GM19452 (cell line): Measurements from ENCODE around the gene NCK1.
"Not testable (repeated sequence)": the region's sequence is repeated elsewhere in the genome, so short reads cannot be mapped to it uniquely, and the experiment has no call there.

Source experiments
- ATAC-seq: cut with Tn5 transposase; IDR thresholded peaks from one replicate; pipeline ENCODE4 v1.9.1; 2021; ENCODE audit not compliant: unreplicated experiment

The NCK1 gene

DNA sequence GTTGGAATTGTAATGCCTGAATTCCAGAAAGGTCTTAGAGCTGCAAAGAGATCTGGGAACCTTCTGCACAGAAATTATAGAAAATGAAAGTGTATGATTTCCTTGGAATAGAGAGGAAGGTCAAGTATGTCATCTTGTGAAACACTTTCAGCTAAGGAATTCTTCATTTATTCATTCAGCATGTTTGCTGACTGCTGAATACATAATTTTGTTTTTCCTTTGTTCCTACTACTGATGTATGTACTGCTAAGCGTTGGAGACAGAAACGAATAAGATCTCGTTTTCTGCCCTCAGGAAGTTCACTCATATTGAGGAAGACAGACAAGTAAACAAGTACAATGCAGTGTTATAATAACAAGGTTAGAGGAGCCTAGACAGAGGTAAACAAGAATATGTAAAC is 81.4 kb downstream of the NCK1 start:
- ATAC-seq, result no peak

- no peak for ATAC-seq
Observed at GRCh38 chr3:136946978-136947377, 85.0 kb downstream of the NCK1 start.

- no peak for ATAC-seq
Observed at GRCh38 chr3:136947477-136947876, 85.5 kb downstream of the NCK1 start.

- ATAC-seq, result no peak
Observed at GRCh38 chr3:136949146-136949545, 87.1 kb downstream of the NCK1 start.

GRCh38 chr3:136949708-136950107 is 87.7 kb downstream of the NCK1 start:
- ATAC-seq, result no peak

- ATAC-seq, result no peak
Observed at GRCh38 chr3:136950623-136951022, 88.6 kb downstream of the NCK1 start.

DNA sequence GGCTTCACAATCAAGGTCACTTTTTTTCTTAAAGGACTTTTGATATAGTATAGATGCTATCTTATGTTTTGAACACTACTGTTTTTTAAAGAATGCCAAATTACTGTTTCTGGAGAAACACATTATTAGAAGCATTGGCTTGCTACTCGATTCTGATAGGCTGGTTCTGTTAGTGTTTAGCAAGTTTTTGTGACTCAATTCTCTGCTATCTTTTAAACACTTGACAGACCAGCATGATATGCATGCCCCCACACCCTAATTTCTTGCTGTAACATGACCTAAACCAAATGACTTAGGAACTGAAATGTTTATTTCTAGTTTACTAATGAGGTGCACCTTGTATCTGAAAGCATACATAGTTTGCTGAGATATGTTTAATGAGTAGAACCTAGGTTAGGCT is 90.3 kb downstream of the NCK1 start:
- no peak for ATAC-seq

DNA sequence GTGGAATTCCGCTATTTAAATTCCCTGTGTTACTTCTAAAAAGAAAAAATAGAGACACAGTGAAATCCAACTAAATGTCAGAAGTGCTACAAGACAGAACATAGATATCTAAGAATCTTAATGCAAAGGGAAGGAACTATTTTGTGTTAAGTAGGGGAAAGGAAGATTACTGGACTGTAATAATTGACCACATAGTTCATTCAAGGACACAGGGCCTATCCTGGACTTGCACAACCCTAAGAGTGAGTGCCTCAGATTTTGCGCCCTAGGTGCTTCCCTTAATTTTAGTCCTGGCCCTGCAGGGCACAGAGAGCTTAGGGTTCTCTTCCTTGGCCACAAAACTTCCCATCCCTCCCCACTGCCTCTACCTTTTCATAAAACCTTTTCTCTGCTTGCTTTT is 92.2 kb downstream of the NCK1 start:
- ATAC-seq, result no peak

- ATAC-seq, result no peak
Observed at GRCh38 chr3:136954980-136955780, 93.2 kb downstream of the NCK1 start.

DNA sequence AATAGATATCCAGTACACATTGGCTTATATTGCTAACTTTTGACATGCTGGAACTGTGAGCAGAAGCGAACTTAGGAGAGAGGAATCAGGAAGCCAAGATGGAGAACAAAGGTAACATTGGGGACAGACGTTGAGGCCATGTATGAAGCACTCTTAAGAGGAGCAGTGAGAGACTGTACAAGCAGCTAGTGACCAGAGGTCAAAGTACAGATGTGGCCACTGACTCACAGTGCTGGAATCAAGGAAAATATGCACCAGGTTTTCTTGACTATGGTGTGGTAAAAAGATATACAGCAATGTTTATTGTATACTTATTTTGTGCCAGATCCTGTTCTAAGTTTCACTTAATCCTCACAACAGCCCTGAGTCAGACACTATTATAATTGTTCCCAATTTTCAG is 93.8 kb downstream of the NCK1 start:
- no peak for ATAC-seq

- no peak for ATAC-seq
Observed at GRCh38 chr3:136956971-136957370, 95.0 kb downstream of the NCK1 start.

GRCh38 chr3:136957751-136958288 is 95.8 kb downstream of the NCK1 start, which contains the start of gene IL20RB:
Gene IL20RB, plus strand, starts transcription at chr3:136957983. Its CDS starts 131 bp downstream, at chr3:136958114.
- no peak for ATAC-seq

- no peak for ATAC-seq
Observed at GRCh38 chr3:136958939-136959338, 96.9 kb downstream of the NCK1 start.

GRCh38 chr3:136959599-136959998 is 97.6 kb downstream of the NCK1 start:
- no peak for ATAC-seq

- ATAC-seq, result no peak
Observed at GRCh38 chr3:136960838-136961836, 99.1 kb downstream of the NCK1 start.

- no peak for ATAC-seq
Observed at GRCh38 chr3:136962927-136963326, 100.9 kb downstream of the NCK1 start.

- not testable (repeated sequence) for ATAC-seq
Observed at GRCh38 chr3:136969539-136969938, 107.5 kb downstream of the NCK1 start.

GRCh38 chr3:136973352-136973751 is 111.3 kb downstream of the NCK1 start:
- no peak for ATAC-seq

- no peak for ATAC-seq
Observed at GRCh38 chr3:136974670-136975069, 112.7 kb downstream of the NCK1 start.

DNA sequence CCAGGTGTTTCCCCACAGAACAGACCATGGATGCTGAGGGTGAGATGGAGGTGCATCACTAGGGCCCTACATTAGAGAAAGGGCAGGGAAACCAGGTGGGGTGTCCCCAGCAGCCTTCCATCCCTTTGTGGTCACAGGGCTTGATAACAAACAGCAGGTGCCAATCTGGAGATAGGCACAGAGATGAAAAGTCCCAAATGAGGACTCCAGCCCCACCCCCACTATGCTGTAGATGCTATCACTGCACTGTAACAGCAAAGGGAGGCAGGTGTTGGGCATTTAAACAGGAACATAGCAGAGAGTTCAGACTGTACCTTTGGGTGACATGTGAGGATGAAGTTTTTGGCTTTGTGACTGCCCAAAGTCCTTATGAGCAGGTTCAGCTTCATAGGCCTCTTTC is 117.2 kb downstream of the NCK1 start:
- ATAC-seq, result no peak

DNA sequence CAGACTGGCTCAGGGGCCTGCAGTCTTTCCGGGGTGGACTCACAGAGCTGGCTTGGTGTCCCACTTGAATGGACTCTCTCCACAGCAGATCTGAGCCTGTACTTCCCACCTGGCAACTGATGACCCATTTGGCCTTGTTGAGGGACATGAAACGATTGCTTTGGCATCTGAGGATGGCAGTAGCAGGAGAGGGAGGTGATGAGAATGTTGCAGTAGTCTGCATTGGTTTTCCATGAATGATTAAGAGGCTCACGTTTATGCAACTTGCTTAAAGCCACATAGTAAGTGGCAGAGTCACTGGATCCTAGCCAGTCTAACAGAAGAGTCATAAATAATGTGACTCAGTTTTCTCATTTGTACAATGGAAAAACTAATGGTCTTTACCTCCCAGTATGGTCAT is 117.7 kb downstream of the NCK1 start:
- ATAC-seq, result no peak

DNA sequence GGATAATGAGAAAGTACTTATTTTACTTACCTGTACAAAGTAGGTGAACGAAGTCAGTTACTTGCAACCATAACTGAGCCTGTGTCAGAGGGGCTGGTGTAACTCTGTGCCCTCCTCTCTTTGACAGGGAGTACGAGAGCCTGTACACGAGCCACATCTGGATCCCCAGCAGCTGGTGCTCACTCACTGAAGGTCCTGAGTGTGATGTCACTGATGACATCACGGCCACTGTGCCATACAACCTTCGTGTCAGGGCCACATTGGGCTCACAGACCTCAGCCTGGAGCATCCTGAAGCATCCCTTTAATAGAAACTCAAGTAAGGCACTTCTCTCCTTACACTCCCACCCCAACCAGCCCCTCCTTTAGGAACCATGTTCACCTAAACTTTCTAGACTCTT is 120.0 kb downstream of the NCK1 start:
- ATAC-seq, result no peak
